ENCODE results near the gene IGFBP6. TPM values are rescaled to one million over a fixed set of nuclear protein-coding genes. Genes with fewer than 3 reads are reported as not detected.

IGFBP6 gene
- polyA plus RNA-seq, 1 of the 3 experiments (the other 2 are of a cell fraction), result 570 TPM

- TF ChIP-seq REST (IDR thresholded peaks at IDR 0.05; ENCODE audit: low read depth, low read length), result no peak
Measured at GRCh38 chr12:53090554-53090953, 6.9 kb upstream of the IGFBP6 start (continued).

GRCh38 chr12:53091756-53092155 lies 5.7 kb upstream of the IGFBP6 start:
- Histone ChIP-seq H3K4me3 (ENCODE audit: low read depth in 2 of 2, low read length in 1 of 2) (no peak overlapping the region), H2AFZ (ENCODE audit: low read depth) (no peak overlapping the region), H3K9me3 (no peaks in the 10 kb centered on the region), H4K20me1 (ENCODE audit: insufficient read depth) (no peaks in the 10 kb centered on the region), H3K79me2 (ENCODE audit: insufficient read depth) (no peaks in the 10 kb centered on the region), H3K9me2 (no peaks in the 10 kb centered on the region), H3K4me1 (ENCODE audit: control insufficient read depth in 1 of 2, insufficient read depth in 2 of 2, low read depth in 1 of 2, low read length in 1 of 2) (peaks cover 6% of the 10 kb centered on the region in 2 experiments; a peak in 2 of 4 replicates), H3K27me3 (ENCODE audit: insufficient read depth) (no peaks in the 10 kb centered on the region), H3K9ac (no peak overlapping the region), H3K27ac (ENCODE audit: low read depth in 2 of 2, low read length in 1 of 2) (no peak overlapping the region), H3F3A (replicated peaks; ENCODE audit: insufficient read depth) (peaks cover under 1% of the 10 kb centered on the region), H3K4me2 (no peak overlapping the region), H3K36me3 (replicated peaks in 1 of 2; ENCODE audit: control insufficient read depth in 1 of 2, insufficient read depth in 2 of 2, low read length in 1 of 2) (no peaks in the 10 kb centered on the region)
- WGBS (ENCODE audit: low lambda C conversion rate), result 79% methylated on average over 6 of the region's 6 CpGs
- ChIA-PET POLR2A (interaction anchor here (1.4 kb wide), 1 partner anchor 13 kb away, joined by 4 read pairs; the partner anchor contains the start of gene SPRYD3), CTCF (interaction anchor here (1.4 to 4.9 kb wide), 3 partner anchors 13 to 30 kb away, joined by 3 to 48 read pairs (median 6); partner anchors contain the start of gene SPRYD3)
- TF ChIP-seq POLR2AphosphoS5 (IDR thresholded peaks at IDR 0.05; ENCODE audit: low read depth, low read length), result no peak
- TF ChIP-seq NRF1 (IDR thresholded peaks at IDR 0.05; ENCODE audit: low read depth, low read length), result no peak
- no peak for TF ChIP-seq TAF1 (IDR thresholded peaks at IDR 0.05; ENCODE audit: borderline replicate concordance, low read depth, low read length)
- TF ChIP-seq MAX (IDR thresholded peaks at IDR 0.05; ENCODE audit: low read depth), result no peak
- TF ChIP-seq ZBTB33 (IDR thresholded peaks at IDR 0.05; ENCODE audit: borderline replicate concordance, low read depth), result no peak
- TF ChIP-seq JUND (IDR thresholded peaks at IDR 0.05), result no peak
- no peak for TF ChIP-seq CHD2 (IDR thresholded peaks at IDR 0.05; ENCODE audit: low read length, partially characterized antibody)
- no peak for TF ChIP-seq FOSL2 (IDR thresholded peaks at IDR 0.05; ENCODE audit: borderline replicate concordance, low read depth)
- no peak for TF ChIP-seq TCF12 (IDR thresholded peaks at IDR 0.05)
- TF ChIP-seq NFIC (IDR thresholded peaks at IDR 0.05; ENCODE audit: borderline replicate concordance), result no peak
- TF ChIP-seq EP300 (IDR thresholded peaks at IDR 0.05; ENCODE audit: borderline replicate concordance in 1 of 2, low read depth in 1 of 2, low read length in 1 of 2), result no peak
- no peak for DNase-seq

Data from SK-N-SH (cell line).